Astrocyte of the spinal cord (primary cell): ENCODE results near the gene SNX5.
A peak's percentile ranks its signal among the peaks of the same experiment; 100 is the strongest.

Experiments used
- DNase-seq: peaks from one replicate; pipeline ENCODE4 v3.0.0; 2011; ENCODE audit warnings: low read depth, low spot score
- H3K4me3 ChIP-seq: 2 replicates; pipeline ENCODE4 v1.5.1; 2011; ENCODE audit warnings: low read depth, mild to moderate bottlenecking, low read length, moderate library complexity
- CTCF ChIP-seq: IDR thresholded peaks from 2 replicates; pipeline ENCODE4 v1.5.1; 2012; ENCODE audit warnings: low read depth, mild to moderate bottlenecking, low read length, inconsistent platforms
- in situ Hi-C: cut with HindIII; loops from 2 replicates; pipeline ENCODE4 v1.10.0; 2017; ENCODE audit warnings: low sequenced_read_pairs

The SNX5 gene

GRCh38 chr20:18011482-18011881, 42.9 kb upstream of the SNX5 start:
- in situ Hi-C loops: no loop called here
- no peak for DNase-seq
- no peak overlapping the region for H3K4me3 ChIP-seq
- no peak for TF ChIP-seq CTCF

GRCh38 chr20:18009116-18009515, 40.5 kb upstream of the SNX5 start:
- DNase-seq: no peak
- in situ Hi-C loops: no loop called here
- no peak for TF ChIP-seq CTCF
- no peak overlapping the region for H3K4me3 ChIP-seq

GRCh38 chr20:18007534-18008292, 39.1 kb upstream of the SNX5 start:
- no peak for DNase-seq
- in situ Hi-C loops: no loop called here
- H3K4me3 ChIP-seq: no peak overlapping the region
- no peak for TF ChIP-seq CTCF

- in situ Hi-C loops: no loop called here
- no peak for DNase-seq
- H3K4me3 ChIP-seq: no peak overlapping the region
- no peak for TF ChIP-seq CTCF
Measured at GRCh38 chr20:18006684-18007083, 38.1 kb upstream of the SNX5 start.

- no peak overlapping the region for H3K4me3 ChIP-seq
- no peak for TF ChIP-seq CTCF
- in situ Hi-C loops: no loop called here
- peak; percentile 9 for DNase-seq
Measured at GRCh38 chr20:18005990-18006364, 37.4 kb upstream of the SNX5 start.

- in situ Hi-C loops: no loop called here
- H3K4me3 ChIP-seq: no peak overlapping the region
- no peak for TF ChIP-seq CTCF
- DNase-seq: no peak
Measured at GRCh38 chr20:18005170-18005989, 36.8 kb upstream of the SNX5 start.
